GM12873 (cell line): ENCODE data around the gene PRSS50.
A peak's percentile ranks its signal among the peaks of the same experiment; 100 is the strongest.

Experiments used
- TF ChIP-seq, protein P1 (sequence below): IDR thresholded peaks from 2 replicates; pipeline ENCODE4 v1.5.1; 2012; ENCODE audit warnings: low read depth, mild to moderate bottlenecking, moderate library complexity, low read length, control low read depth; ENCODE audit not compliant: insufficient read depth; ENCODE audit errors: missing control alignments

The PRSS50 gene

DNA sequence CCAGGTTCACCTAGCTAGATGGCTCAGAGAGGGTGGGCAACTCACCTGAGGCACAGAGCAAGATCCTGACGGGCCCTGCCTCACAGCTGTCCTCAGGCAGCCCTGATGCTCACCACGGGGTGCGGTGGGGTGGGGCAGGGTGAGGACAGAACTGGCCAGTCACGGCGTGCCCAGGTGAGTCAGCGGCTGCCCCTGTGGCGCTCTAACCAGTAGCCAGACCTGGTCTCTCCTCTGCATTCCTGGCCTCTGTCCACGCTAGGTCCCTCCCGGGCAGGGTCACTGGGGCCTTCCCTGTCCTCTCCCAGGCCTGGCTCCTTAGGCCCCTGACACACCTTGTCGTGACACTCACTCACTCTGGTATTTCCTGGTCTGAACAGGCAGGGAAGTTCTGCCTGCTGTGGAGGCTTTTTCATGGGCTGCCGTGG lies 25.1 kb downstream of the PRSS50 start:
- TF ChIP-seq, protein P1, sequence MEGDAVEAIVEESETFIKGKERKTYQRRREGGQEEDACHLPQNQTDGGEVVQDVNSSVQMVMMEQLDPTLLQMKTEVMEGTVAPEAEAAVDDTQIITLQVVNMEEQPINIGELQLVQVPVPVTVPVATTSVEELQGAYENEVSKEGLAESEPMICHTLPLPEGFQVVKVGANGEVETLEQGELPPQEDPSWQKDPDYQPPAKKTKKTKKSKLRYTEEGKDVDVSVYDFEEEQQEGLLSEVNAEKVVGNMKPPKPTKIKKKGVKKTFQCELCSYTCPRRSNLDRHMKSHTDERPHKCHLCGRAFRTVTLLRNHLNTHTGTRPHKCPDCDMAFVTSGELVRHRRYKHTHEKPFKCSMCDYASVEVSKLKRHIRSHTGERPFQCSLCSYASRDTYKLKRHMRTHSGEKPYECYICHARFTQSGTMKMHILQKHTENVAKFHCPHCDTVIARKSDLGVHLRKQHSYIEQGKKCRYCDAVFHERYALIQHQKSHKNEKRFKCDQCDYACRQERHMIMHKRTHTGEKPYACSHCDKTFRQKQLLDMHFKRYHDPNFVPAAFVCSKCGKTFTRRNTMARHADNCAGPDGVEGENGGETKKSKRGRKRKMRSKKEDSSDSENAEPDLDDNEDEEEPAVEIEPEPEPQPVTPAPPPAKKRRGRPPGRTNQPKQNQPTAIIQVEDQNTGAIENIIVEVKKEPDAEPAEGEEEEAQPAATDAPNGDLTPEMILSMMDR = no peak

DNA sequence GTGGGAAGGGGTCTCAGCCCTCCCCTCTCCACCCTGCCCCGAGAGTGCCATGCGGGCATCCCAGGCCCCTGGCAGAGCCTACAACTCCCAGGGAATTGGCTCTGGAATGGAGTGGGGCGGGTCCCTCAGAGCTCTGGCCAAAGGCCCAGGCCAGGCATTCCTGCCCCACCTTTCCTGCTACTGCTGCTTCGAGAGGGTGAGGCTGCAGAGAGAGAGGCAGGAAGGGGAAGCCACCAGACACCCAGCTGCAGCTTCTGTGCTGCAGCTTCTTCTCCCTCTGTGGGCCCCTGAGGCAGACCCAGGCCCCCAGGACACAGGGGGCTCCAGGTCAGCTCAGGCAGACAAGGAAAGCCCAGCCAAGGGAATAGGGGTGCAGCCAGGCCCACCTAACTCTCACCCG lies 26.9 kb downstream of the PRSS50 start:
- TF ChIP-seq, protein P1 = no peak

GRCh38 chr3:46685446-46685845 lies 32.2 kb downstream of the PRSS50 start:
- TF ChIP-seq, protein P1 = peak; percentile 16

DNA sequence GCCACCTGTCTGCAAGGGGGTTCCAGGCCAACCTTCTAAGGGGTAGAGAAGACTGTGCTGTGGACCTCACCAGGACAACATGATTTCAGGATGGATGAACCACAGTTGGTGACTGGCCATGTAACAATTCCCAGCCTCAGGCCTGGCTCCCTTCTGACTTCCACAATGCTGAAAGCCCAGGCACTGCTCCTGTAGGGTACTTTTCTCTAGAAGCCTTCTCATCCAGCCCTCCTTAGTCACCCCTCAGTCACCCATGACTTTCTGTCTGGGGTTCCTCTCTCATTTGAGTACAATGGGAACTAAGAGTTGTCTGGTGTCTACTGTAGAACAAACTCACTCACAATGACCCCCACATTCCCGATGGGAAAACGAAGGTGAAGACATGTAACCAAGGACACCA lies 32.8 kb downstream of the PRSS50 start:
- TF ChIP-seq, protein P1 = no peak

DNA sequence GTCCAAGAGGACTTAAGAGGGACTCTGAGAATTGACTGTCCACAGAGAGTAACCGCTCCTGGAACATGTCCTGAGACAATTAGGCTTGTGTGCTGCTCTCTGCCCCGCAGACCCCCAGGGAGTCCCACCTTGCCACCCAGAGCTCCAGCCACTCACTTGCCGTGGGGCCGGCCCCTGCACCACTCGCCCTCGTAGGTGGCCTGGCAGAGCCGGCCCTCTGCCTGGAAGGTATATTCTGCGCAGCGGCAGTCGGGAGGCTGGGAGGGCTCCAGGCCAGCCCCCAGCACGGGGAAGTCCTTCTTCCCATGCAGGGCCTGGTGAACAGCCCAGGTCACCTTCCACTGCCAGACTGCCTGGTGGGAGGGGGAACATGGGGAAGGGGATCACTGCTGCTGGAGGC lies 34.7 kb downstream of the PRSS50 start:
- TF ChIP-seq, protein P1 = no peak

DNA sequence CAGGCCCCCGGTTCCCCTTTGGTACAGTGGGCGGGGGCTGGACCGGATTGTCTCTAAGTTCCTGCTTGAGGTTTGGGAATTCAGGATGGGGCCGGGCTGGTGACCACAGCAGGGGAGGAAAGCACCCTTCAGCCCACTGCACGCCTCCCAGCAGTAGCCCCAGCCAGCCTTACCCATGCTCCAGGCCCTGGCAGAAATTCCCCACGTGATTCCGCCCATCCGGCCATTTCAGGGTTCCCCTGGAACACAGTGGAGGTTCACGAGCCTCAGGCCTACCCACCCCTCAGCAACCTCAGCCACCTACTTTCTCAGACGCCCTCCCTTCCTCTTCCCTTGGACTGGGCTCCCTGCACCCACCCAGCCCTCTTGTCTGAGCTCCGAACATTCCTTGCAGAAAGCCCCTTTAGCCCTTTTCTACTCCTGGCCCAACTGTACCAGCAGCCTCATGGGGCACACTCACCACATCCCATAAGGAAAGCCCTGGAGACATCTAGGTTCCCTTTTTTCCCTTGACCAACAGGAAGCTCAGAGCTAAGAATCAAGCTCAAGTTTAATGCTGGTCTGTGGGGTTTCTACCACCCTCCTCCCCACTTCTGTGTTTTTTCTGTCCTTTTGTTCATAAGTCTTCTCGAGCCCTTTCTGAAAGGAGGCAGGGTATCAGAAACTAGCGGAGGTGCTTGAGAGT lies 35.7 kb downstream of the PRSS50 start:
- TF ChIP-seq, protein P1 = no peak

DNA sequence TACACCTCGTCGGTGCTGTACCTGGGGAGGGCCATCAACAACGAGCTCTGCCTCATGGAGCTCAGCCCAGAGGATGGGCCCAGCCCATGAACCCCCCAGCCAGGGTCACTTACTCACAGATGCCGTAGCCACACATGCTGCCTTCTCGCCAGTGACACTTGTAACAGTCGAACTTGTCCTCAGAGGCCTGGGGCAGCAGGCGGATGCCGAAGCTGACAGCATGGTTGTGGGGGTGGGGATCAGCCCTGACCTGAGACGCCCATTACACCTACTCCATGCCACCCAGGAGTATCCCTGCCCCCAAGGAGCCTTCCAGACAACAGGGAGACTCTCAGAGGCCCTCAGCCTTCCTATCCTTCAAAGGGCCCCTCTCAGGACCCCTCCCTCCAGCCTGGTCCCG lies 36.3 kb downstream of the PRSS50 start:
- TF ChIP-seq, protein P1 = no peak
